Thyroid gland (tissue), 4 donors: ENCODE results near the gene RAB11FIP4. TPM values are rescaled to one million over a fixed set of nuclear protein-coding genes. Genes with fewer than 3 reads are reported as not detected.

Source experiments
- DNase-seq, 2 donors: peaks; one replicate each; pipeline ENCODE4 v3.0.0-alpha.2; 2019
- H3K27ac ChIP-seq, 3 donors: fragments of 200-600 bp; sonication (generic); 1 replicate in 2 of 3; 2 replicates in 1 of 3; pipeline ENCODE4 v1.5.1; 2016 to 2019; ENCODE audit warnings: mild to moderate bottlenecking in 1 of 3, moderate library complexity in 1 of 3
- H3K27me3 ChIP-seq: fragments of 200-600 bp; sonication (generic); one replicate; pipeline ENCODE4 v1.5.1; 2019
- H3K36me3 ChIP-seq, 2 donors: fragments of 200-600 bp; sonication (generic); one replicate each; pipeline ENCODE4 v1.5.1; 2016 to 2019
- H3K4me1 ChIP-seq, 2 donors: fragments of 200-600 bp; sonication (generic); one replicate each; pipeline ENCODE4 v1.5.1; 2017 to 2019
- H3K4me3 ChIP-seq, 3 donors: fragments of 200-600 bp; sonication (generic); replicated peaks in 1 of 3; 1 replicate in 2 of 3; 2 replicates in 1 of 3; pipeline ENCODE4 v1.5.1; 2016; ENCODE audit warnings: mild to moderate bottlenecking in 1 of 3
- H3K9me3 ChIP-seq: fragments of 200-600 bp; sonication (generic); one replicate; pipeline ENCODE4 v1.5.1; 2017
- CTCF ChIP-seq, 6 experiments: fragments of 200-600 bp in 3 of 6; fragments of 450-650 bp in 3 of 6; sonication (generic) in 3 of 6; IDR thresholded peaks; one replicate each; pipeline ENCODE4 v1.5.1; 2016 to 2019; ENCODE audit warnings: antibody characterized with exemption in 6 of 6, mild to moderate bottlenecking in 2 of 6, inconsistent platforms in 1 of 6, moderate library complexity in 1 of 6
- POLR2A ChIP-seq, 2 donors: fragments of 450-650 bp; IDR thresholded peaks; one replicate each; pipeline ENCODE4 v1.6.1; 2017; ENCODE audit warnings: antibody characterized with exemption in 2 of 2, mild to moderate bottlenecking in 2 of 2, moderate library complexity in 1 of 2
- WGBS, 2 donors: methylation state at CpG; one replicate each; pipeline ENCODE4 v1.1.5; 2017; 5-methylcytosine and 5-hydroxymethylcytosine counted together
- intact Hi-C: fragments of 100-400 bp; cut with DNase I; formaldehyde crosslinking; loops from one replicate; pipeline ENCODE4 v1.15.1; 2023
- total RNA-seq, 4 donors: library from RNA; depleted of rRNA; stranded (reverse); fragments of >200 nt; gene quantifications; one replicate each; pipeline ENCODE4 v1.2.3, GENCODE V29; 2016

The RAB11FIP4 gene
- total RNA-seq, 4 donors from 2014 or later = 21.1 to 44.5 (median 24.9) TPM

- DNase-seq = no peak
- WGBS, 2 donors = 64 to 72% methylated on average over 5 of the region's 5 CpGs
- no peaks in the 10 kb centered on the region for H3K9me3 ChIP-seq
- H3K27ac ChIP-seq = peak overlapping the region; percentile 86 to 94 (median 91)
- no peak overlapping the region for H3K4me3 ChIP-seq
- H3K27me3 ChIP-seq = no peaks in the 10 kb centered on the region
- TF ChIP-seq POLR2A (IDR thresholded peaks at IDR 0.05) = no peak
- TF ChIP-seq CTCF (IDR thresholded peaks at IDR 0.05) = no peak
- H3K36me3 ChIP-seq = no peaks in the 10 kb centered on the region
- peaks cover 0 to 4% of the 10 kb centered on the region in 2 donors for H3K4me1 ChIP-seq
- intact Hi-C loops = no loop called here
These were observed 157.2 kb downstream of the RAB11FIP4 start for GRCh38 chr17:31548709-31549108.

GRCh38 chr17:31549121-31549524 lies 157.6 kb downstream of the RAB11FIP4 start:
- Histone ChIP-seq H3K36me3 (no peaks in the 10 kb centered on the region), H3K27ac (peak overlapping the region; percentile 86 to 94 (median 91)), H3K4me3 (peak overlapping the region; percentile 65 to 99 (median 84)), H3K9me3 (no peaks in the 10 kb centered on the region), H3K4me1 (peaks cover 0 to 4% of the 10 kb centered on the region in 2 donors), H3K27me3 (no peaks in the 10 kb centered on the region)
- WGBS, 2 donors = 1 to 4% methylated on average over 7 to 15 of the region's 18 CpGs
- peak in 1 of 2 donors; percentile 20 for DNase-seq
- no peak for TF ChIP-seq POLR2A (IDR thresholded peaks at IDR 0.05)
- intact Hi-C loops = no loop called here

- no peaks in the 10 kb centered on the region for H3K9me3 ChIP-seq
- H3K27me3 ChIP-seq = no peaks in the 10 kb centered on the region
- peak overlapping the region; percentile 86 to 94 (median 91) for H3K27ac ChIP-seq
- TF ChIP-seq CTCF (IDR thresholded peaks at IDR 0.05) (peak in 1 of 6 experiments; percentile 5), POLR2A (IDR thresholded peaks at IDR 0.05) (peak in 1 of 2 donors; percentile 69)
- DNase-seq = peak; percentile 91 to 95
- intact Hi-C loops = no loop called here
- H3K36me3 ChIP-seq = no peaks in the 10 kb centered on the region
- 0 to 1% methylated on average over 5 to 24 of the region's 105 CpGs for WGBS, 2 donors
- H3K4me1 ChIP-seq = peaks cover 0 to 4% of the 10 kb centered on the region in 2 donors
- H3K4me3 ChIP-seq = peak overlapping the region; percentile 65 to 99 (median 84)
These were observed 158.3 kb downstream of the RAB11FIP4 start for GRCh38 chr17:31549525-31550388.

- Histone ChIP-seq H3K9me3 (no peaks in the 10 kb centered on the region), H3K27ac (peak overlapping the region; percentile 62 to 91 (median 86)), H3K4me1 (peaks cover 0 to 4% of the 10 kb centered on the region in 2 donors), H3K36me3 (no peaks in the 10 kb centered on the region), H3K27me3 (no peaks in the 10 kb centered on the region), H3K4me3 (peak overlapping the region in 2 of 3 donors; percentile 65 to 68)
- intact Hi-C loops = no loop called here
- peak; percentile 36 to 40 for DNase-seq
- 25 to 48% methylated on average over 5 to 11 of the region's 17 CpGs for WGBS, 2 donors
- TF ChIP-seq CTCF (IDR thresholded peaks at IDR 0.05) (no peak), POLR2A (IDR thresholded peaks at IDR 0.05) (no peak)
These were observed 159.0 kb downstream of the RAB11FIP4 start for GRCh38 chr17:31550389-31551056.

- whole genome bisulfite sequencing, 2 donors = 88 to 89% methylated on average over 3 of the region's 3 CpGs
- Histone ChIP-seq H3K27ac (no peak overlapping the region), H3K9me3 (no peaks in the 10 kb centered on the region), H3K4me3 (no peak overlapping the region), H3K27me3 (no peaks in the 10 kb centered on the region), H3K4me1 (peaks cover 0 to 4% of the 10 kb centered on the region in 2 donors), H3K36me3 (no peaks in the 10 kb centered on the region)
- DNase-seq = no peak
- intact Hi-C loops = no loop called here
- TF ChIP-seq POLR2A (IDR thresholded peaks at IDR 0.05) = no peak
- TF ChIP-seq CTCF (IDR thresholded peaks at IDR 0.05) = no peak
These were observed 161.1 kb downstream of the RAB11FIP4 start for GRCh38 chr17:31552568-31552967.
